Gastroesophageal sphincter (tissue), 3 donors: ENCODE measurements around the gene GIPC3.

Experiments used
- CTCF ChIP-seq, 4 experiments: fragments of 200-600 bp in 2 of 4; fragments of 450-650 bp in 2 of 4; sonication (generic) in 1 of 4; IDR thresholded peaks; one replicate each; pipeline ENCODE4 v1.5.1; 2017 to 2019; ENCODE audit warnings: antibody characterized with exemption in 4 of 4, mild to moderate bottlenecking in 2 of 4, moderate library complexity in 2 of 4
- EP300 ChIP-seq: sonication (generic); formaldehyde crosslinking; IDR thresholded peaks from one replicate; pipeline ENCODE4 v1.6.1; 2017; ENCODE audit warnings: antibody characterized with exemption, mild to moderate bottlenecking
- POLR2A ChIP-seq, 2 donors: fragments of 450-650 bp; IDR thresholded peaks; one replicate each; pipeline ENCODE4 v1.6.1; 2017; ENCODE audit warnings: antibody characterized with exemption in 2 of 2, mild to moderate bottlenecking in 2 of 2, moderate library complexity in 1 of 2
- POLR2AphosphoS5 ChIP-seq: sonication (generic); formaldehyde crosslinking; IDR thresholded peaks from one replicate; pipeline ENCODE4 v1.6.1; 2017; ENCODE audit warnings: antibody characterized with exemption

GRCh38 chr19:3555653-3556422 is 29.4 kb upstream of the GIPC3 start:
- TF ChIP-seq CTCF (IDR thresholded peaks at IDR 0.05): no peak
- no peak for TF ChIP-seq POLR2AphosphoS5
- no peak for TF ChIP-seq POLR2A (IDR thresholded peaks at IDR 0.05)
- no peak for TF ChIP-seq EP300
